Measurements from ENCODE around the gene ZRANB3. TPM values are rescaled to one million over a fixed set of nuclear protein-coding genes. Genes with fewer than 3 reads are reported as not detected.

The ZRANB3 gene
- total RNA-seq, 1 experiment from 2014 or later = 14.5 TPM

GRCh38 chr2:135265960-135266490, 265.0 kb downstream of the ZRANB3 start:
- H3K4me1 Mint-ChIP-seq (ENCODE audit: low read depth, unreplicated experiment) = no peaks in the 10 kb centered on the region
- H3K36me3 Mint-ChIP-seq (ENCODE audit: insufficient read depth, unreplicated experiment) = no peaks in the 10 kb centered on the region
- H3K4me3 Mint-ChIP-seq (ENCODE audit: low read depth, unreplicated experiment) = no peak overlapping the region
- no peak for TF ChIP-seq CTCF (IDR thresholded peaks at IDR 0.05; ENCODE audit: unreplicated experiment)
- no peak overlapping the region for H3K27ac Mint-ChIP-seq (ENCODE audit: unreplicated experiment)
- no peaks in the 10 kb centered on the region for H3K27me3 Mint-ChIP-seq (ENCODE audit: unreplicated experiment)
- intact Hi-C loops (cut with micrococcal nuclease; ENCODE audit: unreplicated experiment) = no loop called here
- BruUV-seq (replicated peaks) = no TSS peak
- H3K9me3 Mint-ChIP-seq (ENCODE audit: low read depth, unreplicated experiment) = no peaks in the 10 kb centered on the region
- DNase-seq = no peak
- CTCF ChIA-PET = interaction anchor here (1.0 kb wide), 1 partner anchor 73 kb away, joined by 3 read pairs; no protein-coding TSS in a partner anchor

GRCh38 chr2:135259123-135259522, 271.9 kb downstream of the ZRANB3 start:
- H3K4me1 Mint-ChIP-seq (ENCODE audit: low read depth, unreplicated experiment) = no peaks in the 10 kb centered on the region
- H3K27ac Mint-ChIP-seq (ENCODE audit: unreplicated experiment) = no peak overlapping the region
- H3K27me3 Mint-ChIP-seq (ENCODE audit: unreplicated experiment) = no peaks in the 10 kb centered on the region
- CTCF ChIA-PET = no interaction called here
- no TSS peak for BruUV-seq (replicated peaks)
- DNase-seq = no peak
- no peak for TF ChIP-seq CTCF (IDR thresholded peaks at IDR 0.05; ENCODE audit: unreplicated experiment)
- intact Hi-C loops (cut with micrococcal nuclease; ENCODE audit: unreplicated experiment) = no loop called here
- H3K4me3 Mint-ChIP-seq (ENCODE audit: low read depth, unreplicated experiment) = no peak overlapping the region
- H3K36me3 Mint-ChIP-seq (ENCODE audit: insufficient read depth, unreplicated experiment) = no peaks in the 10 kb centered on the region
- no peaks in the 10 kb centered on the region for H3K9me3 Mint-ChIP-seq (ENCODE audit: low read depth, unreplicated experiment)

GRCh38 chr2:135258193-135258592, 272.8 kb downstream of the ZRANB3 start:
- no peak for DNase-seq
- no TSS peak for BruUV-seq (replicated peaks)
- CTCF ChIA-PET = no interaction called here
- Mint-ChIP-seq H3K27ac (ENCODE audit: unreplicated experiment) (no peak overlapping the region), H3K9me3 (ENCODE audit: low read depth, unreplicated experiment) (no peaks in the 10 kb centered on the region), H3K4me3 (ENCODE audit: low read depth, unreplicated experiment) (no peak overlapping the region), H3K36me3 (ENCODE audit: insufficient read depth, unreplicated experiment) (no peaks in the 10 kb centered on the region), H3K4me1 (ENCODE audit: low read depth, unreplicated experiment) (no peaks in the 10 kb centered on the region), H3K27me3 (ENCODE audit: unreplicated experiment) (no peaks in the 10 kb centered on the region)
- TF ChIP-seq CTCF (IDR thresholded peaks at IDR 0.05; ENCODE audit: unreplicated experiment) = no peak
- intact Hi-C loops (cut with micrococcal nuclease; ENCODE audit: unreplicated experiment) = no loop called here

GRCh38 chr2:135257383-135258090, 273.5 kb downstream of the ZRANB3 start:
- H3K27ac Mint-ChIP-seq (ENCODE audit: unreplicated experiment) = no peak overlapping the region
- no peaks in the 10 kb centered on the region for H3K4me1 Mint-ChIP-seq (ENCODE audit: low read depth, unreplicated experiment)
- no peak for DNase-seq
- no peaks in the 10 kb centered on the region for H3K27me3 Mint-ChIP-seq (ENCODE audit: unreplicated experiment)
- H3K4me3 Mint-ChIP-seq (ENCODE audit: low read depth, unreplicated experiment) = no peak overlapping the region
- no TSS peak for BruUV-seq (replicated peaks)
- no peak for TF ChIP-seq CTCF (IDR thresholded peaks at IDR 0.05; ENCODE audit: unreplicated experiment)
- H3K9me3 Mint-ChIP-seq (ENCODE audit: low read depth, unreplicated experiment) = no peaks in the 10 kb centered on the region
- CTCF ChIA-PET = no interaction called here
- H3K36me3 Mint-ChIP-seq (ENCODE audit: insufficient read depth, unreplicated experiment) = no peaks in the 10 kb centered on the region
- intact Hi-C loops (cut with micrococcal nuclease; ENCODE audit: unreplicated experiment) = no loop called here

Measured in Calu3 (cell line).